OCI-LY3 (cell line): ENCODE results near the gene RBMS3.

Source experiments
- H2AFZ ChIP-seq: fragments of 200-600, 300-600 bp; shearing (Covaris generic); 2 replicates; pipeline ENCODE4 v1.6.0; 2014; ENCODE audit warnings: antibody characterized with exemption, low read depth, low read length
- H3K27ac ChIP-seq: fragments of 200-600, 300-600 bp; sonication (generic); 2 replicates; pipeline ENCODE4 v1.5.1; 2014; ENCODE audit warnings: mild to moderate bottlenecking, low read length, moderate library complexity, mixed read lengths
- H3K27me3 ChIP-seq: fragments of 200-600, 300-600 bp; sonication (generic); 2 replicates; pipeline ENCODE4 v1.6.1; 2014; ENCODE audit warnings: low read depth, low read length, mixed read lengths
- H3K36me3 ChIP-seq: fragments of 200-600, 300-600 bp; sonication (generic); replicated peaks from 2 replicates; pipeline ENCODE3; 2014; ENCODE audit warnings: low read depth, low read length, mixed read lengths
- H3K4me1 ChIP-seq: fragments of 300-600, 200-600 bp; sonication (generic); 2 replicates; pipeline ENCODE4 v1.6.1; 2014; ENCODE audit warnings: low read length, mixed read lengths
- H3K4me2 ChIP-seq: fragments of 200-600, 300-600 bp; sonication (generic); 2 replicates; pipeline ENCODE4 v1.6.1; 2014; ENCODE audit warnings: low read length, mixed read lengths
- H3K4me3 ChIP-seq: fragments of 300-600, 200-600 bp; sonication (generic); 2 replicates; pipeline ENCODE4 v1.5.1; 2014; ENCODE audit warnings: antibody characterized with exemption, mild to moderate bottlenecking, low read length, moderate library complexity
- H3K79me2 ChIP-seq: fragments of 300-600, 200-600 bp; shearing (Covaris generic); 2 replicates; pipeline ENCODE4 v1.6.1; 2014; ENCODE audit warnings: mild to moderate bottlenecking, low read length, mixed read lengths
- H3K9ac ChIP-seq: fragments of 300-600, 200-600 bp; shearing (Covaris generic); 2 replicates; pipeline ENCODE4 v1.6.0; 2014; ENCODE audit warnings: mild to moderate bottlenecking, low read length, moderate library complexity
- H3K9me3 ChIP-seq: fragments of 200-600, 300-600 bp; shearing (Covaris generic); 2 replicates; pipeline ENCODE4 v1.6.1; 2014; ENCODE audit warnings: low read length, mixed read lengths; ENCODE audit not compliant: insufficient read depth
- H4K20me1 ChIP-seq: fragments of 200-600, 300-600 bp; sonication (generic); 2 replicates; pipeline ENCODE4 v1.6.1; 2016; ENCODE audit warnings: low read length, mixed read lengths; ENCODE audit not compliant: insufficient read depth
- CTCF ChIP-seq: fragments of 200-600, 300-600 bp; sonication (generic); IDR thresholded peaks from 2 replicates; pipeline ENCODE4 v1.5.1; 2014; ENCODE audit warnings: antibody characterized with exemption, low read length, low read depth
- EZH2phosphoT487 ChIP-seq: fragments of 200-600 bp; shearing (Covaris generic); IDR thresholded peaks from 2 replicates; pipeline ENCODE4 v1.6.1; 2018; ENCODE audit warnings: antibody characterized with exemption, mixed run types, low read depth

The RBMS3 gene

GRCh38 chr3:30011237-30011803 is 730.4 kb downstream of the RBMS3 start:
- H3K79me2 ChIP-seq: no peaks in the 10 kb centered on the region
- no peaks in the 10 kb centered on the region for H3K9me3 ChIP-seq
- no peaks in the 10 kb centered on the region for H3K27me3 ChIP-seq
- H4K20me1 ChIP-seq: no peaks in the 10 kb centered on the region
- TF ChIP-seq CTCF (no peak), EZH2phosphoT487 (no peak)
- H3K4me2 ChIP-seq: no peak overlapping the region
- no peak overlapping the region for H3K4me3 ChIP-seq
- 0 out of 2 replicates have a peak, but pooled peaks cover 6% of the 10 kb centered on the region for H3K4me1 ChIP-seq
- H2AFZ ChIP-seq: no peak overlapping the region
- no peak overlapping the region for H3K27ac ChIP-seq
- no peaks in the 10 kb centered on the region for H3K36me3 ChIP-seq
- H3K9ac ChIP-seq: no peak overlapping the region

DNA sequence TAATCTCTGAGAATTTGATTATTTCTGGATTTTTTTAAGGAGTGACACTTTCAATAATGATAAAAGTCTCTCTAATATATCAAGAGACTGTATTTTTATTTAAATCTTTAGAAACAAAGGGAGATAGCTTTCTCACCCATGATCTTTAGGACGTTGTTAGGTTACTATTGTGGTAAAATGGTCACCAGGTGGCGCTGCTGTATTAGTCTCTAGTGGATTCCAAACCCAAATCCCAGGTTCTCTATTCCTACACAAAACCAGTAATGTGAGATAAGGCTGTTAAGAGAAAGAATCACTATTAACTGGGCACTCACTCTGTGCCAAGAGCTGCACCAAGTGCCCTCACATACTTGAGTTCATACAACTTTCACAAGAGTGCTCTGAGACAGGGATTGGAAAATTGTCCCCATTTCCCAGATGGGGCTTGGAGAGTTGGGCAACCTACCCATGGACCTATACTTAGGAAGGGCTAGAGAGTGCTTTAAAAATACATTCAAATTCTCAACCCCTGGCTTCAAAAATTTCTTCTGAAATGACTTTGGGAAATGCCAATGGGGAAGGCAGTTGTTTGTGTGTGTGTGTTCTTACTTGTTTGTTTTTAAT is 732.2 kb downstream of the RBMS3 start:
- no peak overlapping the region for H3K4me3 ChIP-seq
- TF ChIP-seq CTCF (peak; percentile 96), EZH2phosphoT487 (no peak)
- H3K27ac ChIP-seq: no peak overlapping the region
- H4K20me1 ChIP-seq: no peaks in the 10 kb centered on the region
- H3K36me3 ChIP-seq: no peaks in the 10 kb centered on the region
- no peak overlapping the region for H3K9ac ChIP-seq
- no peaks in the 10 kb centered on the region for H3K79me2 ChIP-seq
- H3K27me3 ChIP-seq: no peaks in the 10 kb centered on the region
- H3K4me1 ChIP-seq: no peaks in the 10 kb centered on the region
- H2AFZ ChIP-seq: no peak overlapping the region
- no peak overlapping the region for H3K4me2 ChIP-seq
- H3K9me3 ChIP-seq: no peaks in the 10 kb centered on the region

DNA sequence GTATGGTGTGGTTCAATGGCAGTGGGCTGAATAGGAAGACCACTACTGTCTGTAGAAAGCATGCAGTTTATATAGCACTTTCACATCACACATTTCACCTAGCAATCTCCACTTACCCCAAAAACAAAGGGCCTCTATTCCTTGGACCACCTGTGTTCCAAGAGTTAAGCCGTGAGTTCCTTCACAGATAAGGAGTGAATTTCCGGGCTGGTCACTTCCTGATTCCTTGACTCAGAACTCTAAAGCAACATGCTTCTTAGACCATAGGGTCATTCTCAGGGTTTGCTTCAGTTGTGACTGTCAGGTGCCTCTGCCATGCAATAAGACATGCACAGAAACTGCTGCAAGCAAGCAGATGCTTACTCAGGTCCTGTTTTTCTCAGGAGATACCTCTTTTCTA is 737.0 kb downstream of the RBMS3 start:
- Histone ChIP-seq H3K4me1 (no peaks in the 10 kb centered on the region), H3K4me2 (no peak overlapping the region), H3K4me3 (no peak overlapping the region), H3K79me2 (no peaks in the 10 kb centered on the region), H3K9me3 (no peaks in the 10 kb centered on the region), H2AFZ (peak overlapping the region; percentile 37; the same call in 1 of the 2 replicates), H3K9ac (no peak overlapping the region), H4K20me1 (no peaks in the 10 kb centered on the region), H3K27me3 (0 out of 2 replicates have a peak, but pooled peaks cover 13% of the 10 kb centered on the region), H3K36me3 (no peaks in the 10 kb centered on the region), H3K27ac (no peak overlapping the region)
- no peak for TF ChIP-seq EZH2phosphoT487
- TF ChIP-seq CTCF: no peak

GRCh38 chr3:30020380-30020779 is 739.5 kb downstream of the RBMS3 start:
- Histone ChIP-seq H3K4me3 (no peak overlapping the region), H2AFZ (no peak overlapping the region), H3K27ac (no peak overlapping the region), H3K79me2 (no peaks in the 10 kb centered on the region), H3K4me2 (no peak overlapping the region), H3K4me1 (no peaks in the 10 kb centered on the region), H3K27me3 (0 out of 2 replicates have a peak, but pooled peaks cover 13% of the 10 kb centered on the region), H3K9me3 (no peaks in the 10 kb centered on the region), H3K36me3 (no peaks in the 10 kb centered on the region), H3K9ac (no peak overlapping the region), H4K20me1 (no peaks in the 10 kb centered on the region)
- TF ChIP-seq EZH2phosphoT487: no peak
- TF ChIP-seq CTCF: no peak
